Suprapubic skin (tissue), 3 donors: ENCODE measurements around the gene TLE1.

ENCODE experiments used
- POLR2A ChIP-seq, 2 donors: fragments of 450-650 bp; IDR thresholded peaks; one replicate each; pipeline ENCODE4 v1.6.1; 2017; ENCODE audit warnings: antibody characterized with exemption in 2 of 2, mild to moderate bottlenecking in 2 of 2, moderate library complexity in 2 of 2
- TF ChIP-seq, protein P1 (sequence below), 2 donors: fragments of 200-600 bp in 1 of 2; fragments of 450-650 bp in 1 of 2; sonication (generic) in 1 of 2; IDR thresholded peaks; one replicate each; pipeline ENCODE4 v1.5.1; 2016 to 2019; ENCODE audit warnings: antibody characterized with exemption in 2 of 2, mild to moderate bottlenecking in 1 of 2, moderate library complexity in 1 of 2

- no peak for TF ChIP-seq POLR2A (IDR thresholded peaks at IDR 0.05)
- TF ChIP-seq, protein P1, sequence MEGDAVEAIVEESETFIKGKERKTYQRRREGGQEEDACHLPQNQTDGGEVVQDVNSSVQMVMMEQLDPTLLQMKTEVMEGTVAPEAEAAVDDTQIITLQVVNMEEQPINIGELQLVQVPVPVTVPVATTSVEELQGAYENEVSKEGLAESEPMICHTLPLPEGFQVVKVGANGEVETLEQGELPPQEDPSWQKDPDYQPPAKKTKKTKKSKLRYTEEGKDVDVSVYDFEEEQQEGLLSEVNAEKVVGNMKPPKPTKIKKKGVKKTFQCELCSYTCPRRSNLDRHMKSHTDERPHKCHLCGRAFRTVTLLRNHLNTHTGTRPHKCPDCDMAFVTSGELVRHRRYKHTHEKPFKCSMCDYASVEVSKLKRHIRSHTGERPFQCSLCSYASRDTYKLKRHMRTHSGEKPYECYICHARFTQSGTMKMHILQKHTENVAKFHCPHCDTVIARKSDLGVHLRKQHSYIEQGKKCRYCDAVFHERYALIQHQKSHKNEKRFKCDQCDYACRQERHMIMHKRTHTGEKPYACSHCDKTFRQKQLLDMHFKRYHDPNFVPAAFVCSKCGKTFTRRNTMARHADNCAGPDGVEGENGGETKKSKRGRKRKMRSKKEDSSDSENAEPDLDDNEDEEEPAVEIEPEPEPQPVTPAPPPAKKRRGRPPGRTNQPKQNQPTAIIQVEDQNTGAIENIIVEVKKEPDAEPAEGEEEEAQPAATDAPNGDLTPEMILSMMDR (IDR thresholded peaks at IDR 0.05): no peak
Observed at GRCh38 chr9:81597419-81598122, 91.8 kb downstream of the TLE1 start.
